Activated CD4-positive, CD25-positive, alpha-beta regulatory T cell treated with anti-CD3 and anti-CD28 coated beads, Interleukin-2, amount 50 U/mL, for 72 hours (primary cell): ENCODE data around the gene RAB33B.

Experiments used
- DNase-seq: peaks from one replicate; pipeline ENCODE4 v3.0.0; 2021

Gene RAB33B

DNA sequence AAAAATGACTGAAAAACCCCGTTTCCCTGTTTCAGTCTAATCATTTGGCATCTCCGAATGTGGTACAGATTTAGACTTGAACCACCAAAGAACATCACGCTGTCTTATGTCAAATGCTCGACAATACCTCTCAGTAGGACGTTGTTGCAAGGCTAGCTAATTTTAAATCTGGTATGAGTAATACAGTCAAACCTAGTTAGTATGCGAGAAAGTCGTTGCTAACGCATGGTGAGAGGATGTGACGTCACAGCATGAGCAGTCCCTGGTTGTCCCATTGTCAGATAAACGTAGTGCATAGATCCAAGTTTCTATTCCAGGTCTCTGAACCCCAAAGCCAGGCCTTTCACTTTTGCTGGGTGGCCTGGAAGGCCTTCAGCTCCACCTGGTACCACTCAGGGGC lies 57.4 kb downstream of the RAB33B start:
- no peak for DNase-seq

GRCh38 chr4:139514382-139515059 lies 60.6 kb downstream of the RAB33B start:
- DNase-seq = no peak

DNA sequence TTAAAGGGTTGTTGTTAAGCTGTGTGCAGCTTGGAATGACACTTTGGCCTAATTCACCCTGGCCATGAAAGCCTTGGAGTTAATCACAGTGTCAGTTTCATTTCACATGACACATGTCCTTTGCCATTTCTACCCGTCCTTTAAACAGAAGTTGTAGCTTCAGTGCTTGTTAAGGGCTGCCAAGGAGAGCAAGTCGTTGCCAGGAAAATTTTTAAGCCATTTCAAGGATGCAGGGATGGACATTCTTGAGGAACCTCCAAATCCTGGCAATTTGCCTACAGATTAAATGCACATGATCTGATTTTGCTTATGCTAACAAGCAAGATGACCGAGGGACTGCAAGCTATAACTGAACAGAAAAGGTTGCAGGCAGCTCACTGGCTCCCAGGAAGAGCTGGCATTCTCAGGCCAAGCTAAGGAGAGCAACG lies 61.6 kb downstream of the RAB33B start:
- no peak for DNase-seq

GRCh38 chr4:139521754-139522401 lies 68.0 kb downstream of the RAB33B start:
- DNase-seq = no peak

GRCh38 chr4:139522457-139522856 lies 68.5 kb downstream of the RAB33B start:
- no peak for DNase-seq

GRCh38 chr4:139523076-139523475 lies 69.2 kb downstream of the RAB33B start:
- no peak for DNase-seq

DNA sequence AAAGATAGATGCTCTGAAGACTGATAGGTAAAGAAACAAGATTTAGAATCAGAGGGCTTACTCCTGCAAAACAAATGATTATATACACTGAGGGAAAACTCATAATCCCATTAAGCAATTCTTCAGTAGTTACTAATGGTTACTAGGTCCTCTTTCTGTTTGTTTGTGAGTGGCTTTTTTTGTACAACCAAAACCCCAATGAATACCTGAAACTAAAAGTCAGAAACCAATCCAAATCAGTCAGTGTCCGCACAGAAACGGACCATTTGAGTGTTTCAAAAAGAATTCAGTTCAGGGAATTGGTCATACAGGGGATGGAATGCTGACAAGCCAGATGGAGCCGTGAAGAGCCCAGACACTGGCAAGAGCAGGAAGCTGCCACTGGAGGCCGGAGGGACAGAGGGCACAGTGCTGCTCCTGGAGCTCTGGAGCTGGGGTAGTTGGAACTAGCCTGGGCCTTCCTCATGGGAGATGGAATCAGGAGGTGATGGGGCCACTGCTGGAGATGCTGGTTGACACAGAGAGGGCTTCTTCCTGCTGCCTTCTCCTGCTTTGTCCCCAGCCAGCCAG lies 70.2 kb downstream of the RAB33B start:
- DNase-seq = no peak

- no peak for DNase-seq
These were observed 71.5 kb downstream of the RAB33B start for GRCh38 chr4:139525414-139525813.
